IPS-11a (cell line): ENCODE measurements around the gene PRR27.

Source experiments
- H3K4me3 ChIP-seq: one replicate; pipeline ENCODE4 v1.5.1; 2013; ENCODE audit warnings: low read depth, low read length, control low read depth

The PRR27 gene

DNA sequence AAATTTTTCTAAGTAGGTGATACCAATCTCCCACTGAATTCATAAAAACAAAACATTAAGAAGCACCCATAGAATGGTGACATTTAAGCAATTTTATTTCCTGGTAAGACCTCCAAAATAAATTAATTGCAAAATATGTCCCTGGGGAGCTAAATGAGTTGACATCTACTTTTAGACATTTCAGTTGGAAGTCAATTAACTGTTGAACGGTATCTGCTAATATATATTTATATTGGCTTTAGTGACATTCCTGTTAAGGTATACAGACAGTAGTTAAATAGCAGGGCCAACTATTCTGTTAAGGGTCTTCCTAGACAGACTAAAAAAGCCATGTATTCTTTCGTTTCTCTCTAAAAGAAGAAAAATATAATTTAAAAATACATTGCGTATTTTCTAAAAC, at the start of gene PRR27:
Gene PRR27 (plus strand): TSS at position 301 of the 400 bp plus-strand sequence. CDS start 139 bp downstream, outside the sequence.
- H3K4me3 ChIP-seq: no peak within 1 kb of the TSS

DNA sequence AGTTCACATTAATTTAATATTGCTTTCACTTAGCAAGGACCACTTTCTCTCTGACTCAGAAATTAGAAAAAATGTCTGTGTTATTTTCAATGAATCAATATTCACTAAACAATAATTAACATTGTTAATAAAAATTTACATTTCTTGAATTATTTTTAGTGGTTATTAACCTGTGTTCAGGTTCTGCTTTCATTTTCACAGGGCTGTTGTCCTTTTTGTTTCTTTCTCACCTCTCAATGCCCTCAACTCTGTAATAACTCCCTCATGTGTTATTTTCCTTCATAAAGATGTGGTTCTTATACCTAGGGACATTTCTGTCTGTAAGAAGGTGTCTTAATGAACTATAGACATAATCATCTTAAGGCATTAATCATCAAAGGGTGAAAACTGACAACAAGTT, 43.1 kb upstream of the PRR27 start:
- H3K4me3 ChIP-seq: no peak overlapping the region

DNA sequence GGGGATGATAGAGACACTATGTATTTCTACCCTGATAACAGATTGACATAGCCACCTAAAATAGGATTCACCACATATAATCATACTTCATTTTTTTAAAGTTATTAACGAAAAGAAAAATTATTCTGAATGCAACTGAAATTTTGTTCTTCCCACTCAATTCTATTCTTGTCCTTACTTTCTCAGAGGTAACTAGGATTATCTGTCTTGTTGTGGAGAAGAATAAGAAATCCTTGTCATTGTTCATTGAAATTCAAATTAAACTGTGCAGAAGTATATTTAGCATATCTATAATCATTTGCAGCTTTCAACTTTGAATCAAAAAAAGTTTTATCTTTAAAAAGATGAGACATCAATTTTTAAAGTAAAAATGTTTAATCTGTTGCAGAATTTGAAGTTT, 40.4 kb upstream of the PRR27 start:
- H3K4me3 ChIP-seq: no peak overlapping the region

DNA sequence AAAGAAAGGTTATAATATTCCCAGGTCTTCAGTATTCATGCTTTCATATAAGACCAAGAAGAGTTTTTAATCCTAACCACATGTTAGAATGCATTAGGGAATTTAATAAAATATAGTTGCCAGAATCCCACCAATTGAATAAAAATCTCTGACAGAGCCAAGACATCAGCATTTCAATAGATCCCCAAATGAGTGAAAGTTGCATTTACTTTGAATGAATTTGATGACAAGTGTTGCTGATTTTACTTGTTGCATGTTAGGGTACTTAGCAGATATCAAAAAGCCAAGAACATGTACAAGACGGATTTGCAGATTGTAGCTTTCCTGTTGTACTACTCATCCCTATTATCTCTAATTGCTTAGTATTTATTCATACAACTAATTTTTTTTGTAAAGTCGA, 39.9 kb upstream of the PRR27 start:
- no peak overlapping the region for H3K4me3 ChIP-seq

DNA sequence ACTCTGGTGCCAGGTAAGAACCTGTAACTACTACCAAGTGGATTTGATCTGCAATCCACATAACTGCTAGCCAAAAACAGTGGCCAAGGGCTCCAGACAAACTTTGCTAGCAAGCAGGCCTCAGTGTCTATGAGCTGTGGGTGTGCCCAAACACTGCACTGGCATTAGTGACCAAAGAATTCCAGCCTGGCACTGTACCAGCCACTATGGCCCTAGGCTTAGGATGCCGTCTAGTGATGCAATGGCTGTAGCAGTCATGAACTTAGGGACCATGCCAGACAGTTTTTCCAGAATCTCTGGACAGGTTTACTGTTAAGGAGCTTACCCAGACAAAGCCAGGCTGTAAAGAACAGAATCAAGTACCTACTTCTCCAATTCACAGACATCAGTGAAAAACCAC, 33.7 kb upstream of the PRR27 start:
- no peak overlapping the region for H3K4me3 ChIP-seq

DNA sequence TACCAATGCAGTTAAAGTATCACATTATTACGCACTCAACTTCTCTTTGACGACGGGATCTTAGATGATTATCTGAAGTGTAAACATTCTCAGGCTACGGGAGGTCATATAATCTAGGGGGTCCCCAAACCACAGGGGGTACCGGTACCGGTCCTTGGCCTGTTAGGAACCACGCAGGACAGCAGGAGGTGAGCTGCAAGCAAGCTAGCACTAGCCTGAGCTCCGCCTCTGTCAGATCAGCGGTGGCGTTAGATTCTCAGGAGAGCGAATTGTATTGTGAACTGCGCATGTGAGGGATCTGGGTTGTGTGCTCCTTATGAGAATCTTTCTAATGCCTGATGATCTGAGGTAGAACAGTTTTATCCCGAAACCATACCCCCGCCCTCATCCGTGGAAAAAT, 20.6 kb upstream of the PRR27 start:
- no peak overlapping the region for H3K4me3 ChIP-seq

DNA sequence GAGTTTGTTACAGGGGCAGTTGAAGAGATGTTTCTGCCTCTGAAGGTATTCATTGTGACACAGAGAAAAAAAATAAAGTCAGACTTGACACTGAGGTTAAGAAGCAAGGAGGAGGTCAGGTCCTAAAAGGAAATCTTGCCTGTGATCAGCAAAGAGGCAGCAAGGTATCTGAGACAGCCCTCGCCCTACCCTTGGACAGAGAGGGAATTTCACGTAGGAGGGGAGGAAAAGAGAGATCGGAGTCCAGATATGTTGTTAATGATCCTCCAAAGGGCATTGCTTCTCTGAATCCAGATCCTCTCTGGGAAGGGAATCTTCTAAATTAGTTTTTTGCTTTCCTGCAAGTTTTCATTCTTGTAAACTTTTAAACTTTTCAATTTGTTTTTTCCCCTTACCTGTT, 15.3 kb upstream of the PRR27 start:
- H3K4me3 ChIP-seq: no peak overlapping the region

DNA sequence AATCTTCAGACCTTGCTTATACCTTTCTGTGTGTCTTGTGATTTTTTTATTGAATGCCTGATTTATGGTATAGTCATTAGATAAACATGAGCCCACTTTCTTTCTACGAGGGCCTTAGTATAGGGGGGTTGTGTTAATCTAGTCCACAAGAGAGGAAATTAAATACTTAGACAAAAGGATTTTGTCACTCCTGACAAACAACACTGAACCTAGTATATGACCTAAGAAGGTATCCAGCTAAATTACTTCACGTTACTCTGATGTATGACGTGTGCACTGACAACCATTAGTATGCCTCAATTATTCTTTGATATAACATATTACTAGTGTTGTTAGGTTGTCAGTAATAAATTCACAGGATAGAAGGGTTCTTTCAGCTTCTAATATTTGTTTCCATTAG, 2.8 kb upstream of the PRR27 start:
- no peak overlapping the region for H3K4me3 ChIP-seq

DNA sequence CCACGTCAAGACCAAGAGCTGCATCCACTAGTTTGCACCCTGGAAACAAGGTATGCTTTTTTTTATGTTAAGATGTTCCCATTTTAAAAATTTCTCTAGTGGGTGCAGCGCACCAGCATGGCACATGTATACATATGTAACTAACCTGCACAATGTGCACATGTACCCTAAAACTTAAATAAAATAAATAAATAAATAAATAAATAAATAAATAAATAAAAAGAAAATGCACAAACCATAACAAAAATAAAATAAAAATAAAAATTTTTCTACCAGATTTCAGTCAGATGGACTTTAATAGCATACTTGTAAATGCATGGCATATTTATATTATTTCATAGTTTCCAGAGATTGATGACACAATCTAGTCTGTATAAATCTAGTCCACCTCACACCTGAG, 1.9 kb upstream of the PRR27 start:
- no peak overlapping the region for H3K4me3 ChIP-seq

DNA sequence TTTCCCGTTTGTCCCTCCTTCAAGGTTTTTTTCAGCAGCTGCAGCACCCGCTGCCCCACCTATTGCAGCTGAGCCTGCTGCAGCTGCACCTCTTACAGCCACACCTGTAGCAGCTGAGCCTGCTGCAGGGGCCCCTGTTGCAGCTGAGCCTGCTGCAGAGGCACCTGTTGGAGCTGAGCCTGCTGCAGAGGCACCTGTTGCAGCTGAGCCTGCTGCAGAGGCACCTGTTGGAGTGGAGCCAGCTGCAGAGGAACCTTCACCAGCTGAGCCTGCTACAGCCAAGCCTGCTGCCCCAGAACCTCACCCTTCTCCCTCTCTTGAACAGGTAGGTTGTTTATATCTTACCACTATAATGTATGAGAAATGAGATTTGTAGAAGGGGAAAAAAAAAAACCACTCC, 4.5 kb downstream of the PRR27 start:
- no peak overlapping the region for H3K4me3 ChIP-seq

DNA sequence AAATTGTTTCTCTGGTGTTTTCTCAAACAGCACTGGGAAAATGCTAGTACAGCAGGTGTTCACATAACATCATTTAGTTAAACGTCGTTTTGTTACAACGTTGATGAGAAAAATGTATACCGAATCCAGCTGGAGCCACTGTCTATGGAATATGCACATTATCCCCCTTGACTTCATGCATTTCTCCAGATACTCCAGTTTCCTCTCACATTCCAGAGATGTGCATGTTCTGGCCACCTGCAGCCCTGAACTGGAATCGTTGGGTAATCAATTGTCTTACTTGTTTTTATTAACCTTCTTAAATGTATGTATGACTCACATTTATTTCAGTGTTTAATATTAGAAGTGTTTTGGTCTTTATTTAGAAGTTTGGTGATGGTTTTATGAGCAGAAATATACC, 23.1 kb downstream of the PRR27 start:
- no peak overlapping the region for H3K4me3 ChIP-seq

DNA sequence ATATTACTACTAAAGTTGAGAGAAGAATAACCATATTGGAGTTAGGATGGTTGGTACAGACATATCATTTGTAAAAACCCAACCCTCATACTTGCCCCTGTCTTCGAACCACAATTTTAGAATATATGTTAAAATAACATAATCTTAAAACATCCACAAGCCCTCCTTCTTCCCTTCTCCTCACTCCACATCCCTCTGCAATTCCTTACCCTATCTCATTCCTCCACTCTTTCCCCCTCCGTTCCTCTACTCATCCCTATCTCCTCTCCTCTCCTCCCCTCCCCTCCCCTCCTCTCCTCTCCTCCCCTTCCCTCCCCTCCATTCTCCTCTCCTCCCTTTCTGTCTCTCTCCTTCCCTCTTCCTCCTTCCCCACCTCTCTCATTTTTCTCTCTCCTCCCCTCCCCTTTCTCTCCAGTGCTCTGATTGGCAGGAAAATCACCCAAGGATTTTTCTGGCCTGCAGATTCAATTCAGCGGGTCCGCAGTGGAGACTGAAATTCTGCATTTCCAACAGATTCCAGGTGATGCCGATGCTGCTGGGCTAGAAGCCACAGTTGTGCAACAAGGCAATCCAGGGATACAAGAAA, 24.1 kb downstream of the PRR27 start:
- H3K4me3 ChIP-seq: no peak overlapping the region

DNA sequence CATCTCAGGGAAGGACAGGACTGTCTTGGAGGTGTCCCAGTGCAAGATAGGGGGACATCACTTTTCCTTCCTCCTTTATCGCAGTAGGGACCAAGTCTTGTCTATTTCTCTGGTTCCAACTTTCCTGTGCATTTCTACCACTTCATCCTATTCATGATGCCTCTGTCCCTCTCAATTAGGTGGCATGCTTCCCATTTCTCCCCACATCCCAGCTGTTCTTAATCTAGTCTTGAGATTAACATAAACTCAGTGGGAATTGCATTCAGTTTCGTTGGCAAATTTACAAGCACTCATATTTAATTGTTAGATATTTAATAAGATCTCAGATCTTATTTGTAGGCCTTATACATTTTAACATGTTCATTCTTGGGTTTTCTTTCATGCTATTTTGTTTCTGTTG, 25.8 kb downstream of the PRR27 start:
- no peak overlapping the region for H3K4me3 ChIP-seq

DNA sequence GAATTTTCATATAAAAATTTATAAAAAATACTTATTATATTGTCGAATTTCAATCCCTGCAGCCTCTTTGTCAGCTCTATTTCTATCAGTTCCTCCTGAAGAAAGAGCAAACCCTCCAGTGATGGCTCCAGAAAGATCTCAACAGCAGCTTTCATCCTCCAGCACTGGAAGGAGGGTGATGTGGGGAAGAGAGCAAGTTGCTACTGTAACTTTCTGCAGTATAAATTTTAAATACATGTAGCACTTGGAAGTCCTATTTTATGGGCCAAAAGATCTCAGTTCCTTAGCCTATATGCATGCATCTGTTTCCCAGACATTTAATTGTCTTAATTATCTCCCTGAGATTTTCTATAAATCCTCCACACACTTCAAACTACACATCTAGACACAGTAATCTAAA, 27.8 kb downstream of the PRR27 start:
- no peak overlapping the region for H3K4me3 ChIP-seq

DNA sequence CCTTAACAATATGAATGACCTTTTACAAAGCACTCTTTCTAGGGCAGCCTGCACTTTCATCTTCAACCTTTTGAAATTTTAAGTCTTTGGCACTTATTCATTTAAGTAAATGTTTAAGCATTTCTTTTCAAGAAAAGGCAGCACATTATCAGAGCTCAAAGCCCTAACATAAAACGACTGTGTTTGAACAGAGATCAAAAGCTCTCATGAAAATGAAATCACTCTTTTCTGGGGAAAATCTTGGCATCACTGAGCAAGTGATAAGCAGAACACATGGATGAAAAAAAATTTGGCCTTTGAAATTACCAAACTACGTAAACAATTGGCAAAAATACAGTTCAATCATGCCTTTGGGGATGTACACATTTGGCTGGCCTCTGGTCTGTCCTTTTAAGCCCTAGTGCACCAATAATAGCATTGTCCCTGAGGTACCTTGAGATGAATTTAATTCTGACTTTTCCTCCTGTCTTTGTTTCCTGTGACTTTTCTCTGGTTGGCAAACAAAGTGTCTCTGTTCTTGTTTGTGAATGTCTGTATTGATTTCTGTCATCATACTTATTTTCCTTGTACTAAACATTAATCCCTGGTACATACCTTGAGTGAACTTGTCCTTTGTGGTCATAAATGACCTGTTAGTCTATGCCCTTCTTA, 28.6 kb downstream of the PRR27 start:
- H3K4me3 ChIP-seq: no peak overlapping the region

DNA sequence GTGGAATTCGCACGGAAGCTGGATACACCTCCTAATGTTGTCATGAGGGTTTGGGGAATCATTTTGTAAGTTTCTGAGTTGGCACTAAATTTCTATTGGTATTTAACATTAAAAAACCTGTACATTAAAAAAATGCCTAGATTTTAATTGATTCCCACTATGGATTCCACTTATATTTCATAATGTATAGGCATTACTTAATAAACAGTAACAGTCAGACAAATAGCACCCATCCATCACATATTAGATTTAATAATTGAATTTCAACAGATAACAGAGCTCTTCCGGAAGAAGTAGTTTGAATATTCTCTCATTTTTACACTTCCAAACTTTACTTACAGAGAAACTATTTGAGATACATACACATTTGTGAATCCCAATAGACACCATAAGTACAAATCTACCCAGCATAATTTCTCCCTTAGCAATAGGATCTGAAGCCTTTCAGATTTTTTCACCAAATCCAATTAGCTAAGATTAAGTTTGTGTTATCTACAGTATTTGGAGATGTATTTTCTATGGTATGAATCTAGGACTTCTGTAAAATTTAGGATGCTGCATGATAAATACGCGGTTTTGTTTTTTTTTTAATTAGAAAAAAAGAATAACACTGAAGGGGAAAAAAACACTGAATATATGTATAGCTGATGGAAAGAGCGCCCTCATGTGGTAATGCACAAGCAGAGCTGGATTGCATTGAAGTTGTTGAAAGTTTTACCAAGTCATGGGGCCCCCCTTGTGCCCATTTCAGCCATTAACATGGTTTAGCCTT, 29.3 kb downstream of the PRR27 start:
- H3K4me3 ChIP-seq: no peak overlapping the region

DNA sequence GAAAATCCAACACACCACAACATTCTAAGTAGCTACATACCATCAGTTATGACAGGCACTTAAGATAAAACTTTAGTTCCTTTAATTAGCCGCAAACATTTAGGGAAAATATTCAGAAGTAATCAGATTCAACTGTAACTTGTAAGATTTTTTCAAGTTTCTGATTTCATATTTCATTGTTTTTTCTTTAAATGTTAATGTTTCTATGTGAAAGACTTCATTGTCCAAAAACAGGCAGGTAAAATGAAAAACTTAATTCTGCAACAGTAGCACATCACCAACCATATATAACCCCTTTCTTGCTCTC, 29.9 kb downstream of the PRR27 start:
- H3K4me3 ChIP-seq: no peak overlapping the region

DNA sequence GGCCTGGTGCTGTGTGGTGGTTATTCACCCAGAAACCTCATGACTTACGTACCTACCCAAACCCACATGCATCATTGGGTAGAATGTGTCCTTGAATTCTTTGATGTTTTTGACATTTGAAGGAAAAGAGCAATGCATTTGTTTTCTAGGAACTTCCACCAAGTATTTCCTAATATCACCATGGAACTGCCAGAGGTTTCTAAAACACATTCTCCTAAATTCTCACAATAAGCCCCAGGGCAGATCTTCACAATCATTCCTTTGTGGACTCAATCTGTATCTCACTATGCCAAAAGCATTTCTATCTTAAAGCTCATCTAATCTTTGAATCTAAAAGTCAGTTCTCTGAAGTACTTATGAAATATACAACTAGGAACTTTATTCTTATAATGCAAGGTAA, 33.2 kb downstream of the PRR27 start:
- no peak overlapping the region for H3K4me3 ChIP-seq

DNA sequence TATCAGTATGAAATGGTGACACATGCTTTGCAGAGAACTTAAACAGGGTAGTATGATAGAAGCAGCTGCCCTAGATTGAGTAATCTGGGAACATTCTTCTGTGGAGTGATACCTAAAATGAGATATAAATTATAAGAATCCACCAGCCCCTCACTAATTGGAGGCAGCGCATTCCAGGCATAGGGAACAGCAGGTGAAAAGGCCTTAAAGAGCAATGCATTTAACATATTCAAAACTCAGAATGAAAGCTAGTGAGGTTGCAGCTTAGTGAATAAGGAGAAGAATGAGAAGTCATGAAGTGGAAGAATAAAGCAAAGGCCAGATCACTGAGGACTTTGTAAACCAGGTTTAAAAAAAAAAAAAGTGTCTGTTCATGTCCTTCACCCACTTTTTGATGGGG, 36.5 kb downstream of the PRR27 start:
- no peak overlapping the region for H3K4me3 ChIP-seq

DNA sequence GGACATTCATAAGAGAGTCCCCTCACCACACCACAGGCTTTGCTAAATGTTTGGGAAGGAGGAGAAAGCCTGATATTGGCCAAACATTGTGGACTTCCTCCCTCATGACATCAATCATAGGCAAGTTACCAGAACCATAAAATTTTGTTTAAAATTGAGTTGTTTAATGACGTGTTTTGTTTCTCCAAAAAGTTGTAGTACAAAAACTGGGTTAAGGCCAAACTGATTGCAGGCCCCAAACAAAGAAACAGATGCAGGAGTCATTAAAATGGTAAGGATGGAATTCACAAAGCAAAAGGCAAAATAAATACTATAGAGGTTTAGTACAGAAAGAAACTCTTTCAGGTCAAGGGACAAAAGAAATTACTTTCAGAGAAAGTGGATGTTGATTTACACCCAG, 37.6 kb downstream of the PRR27 start:
- no peak overlapping the region for H3K4me3 ChIP-seq

DNA sequence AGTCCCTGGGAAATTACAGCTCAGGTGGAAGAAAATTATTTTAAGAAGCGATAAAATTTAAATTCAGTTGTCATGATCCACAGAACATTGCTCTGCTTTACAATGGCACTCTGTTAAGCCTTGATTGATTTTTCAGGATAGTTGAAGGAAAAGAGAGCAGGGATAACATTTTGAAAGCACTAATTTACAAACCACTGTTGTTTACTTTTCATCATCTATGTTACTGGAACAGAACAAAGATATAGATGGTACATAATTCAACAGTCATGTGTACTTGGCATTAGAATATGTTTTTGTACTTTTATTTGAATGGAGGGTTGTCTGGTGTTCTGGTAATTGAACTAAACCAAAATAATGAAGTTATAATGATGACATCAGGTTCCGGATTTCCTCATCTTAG, 38.9 kb downstream of the PRR27 start:
- H3K4me3 ChIP-seq: no peak overlapping the region

DNA sequence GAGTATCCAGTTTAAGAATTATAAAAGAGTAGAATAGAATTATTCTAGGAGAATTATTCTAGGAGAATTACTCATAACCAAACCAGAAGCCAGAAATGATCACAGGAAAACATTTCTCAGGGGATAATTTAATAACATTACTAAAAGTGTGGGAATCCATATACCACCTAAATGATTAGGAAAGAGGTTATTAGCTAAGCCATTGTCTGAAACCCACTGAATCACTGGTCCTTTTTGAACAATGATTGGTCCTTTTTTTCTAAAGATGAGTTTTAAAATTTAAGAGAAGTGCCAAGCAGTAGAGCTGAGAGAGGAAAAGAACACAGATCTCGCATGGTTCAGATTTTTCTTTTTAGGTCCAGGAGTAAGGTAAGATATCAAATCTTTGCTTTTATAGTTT, 41.4 kb downstream of the PRR27 start, which contains the start of gene ODAM:
Gene ODAM (plus strand): TSS at position 301 of the 400 bp plus-strand sequence. CDS start 819 bp downstream, outside the sequence.
- no peak within 1 kb of the TSS for H3K4me3 ChIP-seq
